Sigmoid colon (tissue), 4 donors: ENCODE data around the gene SNX27.
"Not testable (repeated sequence)": the region's sequence is repeated elsewhere in the genome, so short reads cannot be mapped to it uniquely, and the experiment has no call there.

Experiments
- CTCF ChIP-seq, 4 experiments: fragments of 450-650 bp in 3 of 4; fragments of 200-600 bp in 1 of 4; IDR thresholded peaks; one replicate each; pipeline ENCODE4 v1.5.1; 2016 to 2019; ENCODE audit warnings: antibody characterized with exemption in 4 of 4, mild to moderate bottlenecking in 3 of 4, moderate library complexity in 2 of 4
- POLR2A ChIP-seq, 2 donors: fragments of 450-650 bp; IDR thresholded peaks; one replicate each; pipeline ENCODE4 v1.6.1; 2016; ENCODE audit warnings: antibody characterized with exemption in 2 of 2, mild to moderate bottlenecking in 2 of 2, moderate library complexity in 2 of 2
- POLR2AphosphoS5 ChIP-seq, 4 donors: sonication (generic); formaldehyde crosslinking; IDR thresholded peaks; one replicate each; pipeline ENCODE4 v1.6.1; 2017; ENCODE audit warnings: antibody characterized with exemption in 4 of 4

- not testable (repeated sequence) for TF ChIP-seq CTCF, POLR2AphosphoS5, POLR2A (IDR thresholded peaks at IDR 0.05)
These were observed 31.2 kb downstream of the SNX27 start for GRCh38 chr1:151643085-151643484.
